ENCODE data around the gene ZNF770.
A peak's percentile ranks its signal among the peaks of the same experiment; 100 is the strongest.
"Not testable (repeated sequence)": the region's sequence is repeated elsewhere in the genome, so short reads cannot be mapped to it uniquely, and the experiment has no call there.

ZNF770 gene

DNA sequence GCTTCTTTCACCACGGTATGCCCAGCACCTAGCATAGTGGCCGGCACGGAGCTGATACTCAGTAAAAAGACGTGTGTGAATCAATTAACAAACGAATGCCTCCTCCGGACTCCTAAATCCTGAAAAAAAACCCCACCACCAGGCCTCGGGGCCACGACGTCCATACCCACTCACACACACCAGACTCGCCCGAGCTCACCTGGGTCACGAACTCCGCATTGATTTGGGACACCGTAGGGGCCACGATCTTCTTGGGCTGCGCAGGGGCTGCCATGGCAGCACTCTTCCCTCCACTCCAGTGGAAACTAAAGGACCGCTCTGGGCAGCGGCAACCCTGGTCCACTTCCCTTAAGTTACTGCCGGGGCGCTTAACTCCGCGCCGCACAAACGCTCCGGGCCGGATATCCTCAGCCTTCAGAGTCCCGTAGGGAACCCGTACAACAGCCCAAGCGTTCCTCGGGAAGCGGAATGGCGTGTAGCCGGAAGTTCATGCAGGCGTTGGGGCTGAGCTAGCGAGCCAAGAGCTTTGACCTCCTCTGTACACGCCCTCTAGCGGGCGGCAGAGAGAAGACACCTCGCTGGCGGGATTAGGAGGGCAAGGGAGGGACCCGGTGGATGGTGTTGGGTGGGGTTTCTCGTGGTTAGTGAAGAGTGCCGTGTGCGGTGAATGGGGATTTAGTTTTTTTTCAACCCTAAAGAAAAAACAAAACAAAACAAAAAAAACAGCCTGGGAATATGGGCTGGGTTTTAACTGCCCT, 18.6 kb downstream of the ZNF770 start, which contains the start of gene AQR:
AQR (minus strand) TSS at position 403 of the 758 bp plus-strand sequence; CDS start at position 274, 129 bp downstream.
- H3K36me3 Mint-ChIP-seq (ENCODE audit: insufficient read depth), result peaks cover 21% of the 10 kb centered on the region
- DNase-seq (ENCODE audit: low spot score in 2 of 2) (peak; percentile 77 to 87), ATAC-seq (replicated peaks; ENCODE audit: extremely low read depth, poor library complexity, severe bottlenecking) (peak; percentile 95)
- no peaks in the 10 kb centered on the region for H3K27me3 Mint-ChIP-seq
- peak within 1 kb of the TSS; percentile 97 for H3K27ac Mint-ChIP-seq (ENCODE audit: low read depth)
- peaks cover 49% of the 10 kb centered on the region for H3K4me1 Mint-ChIP-seq
- peak within 1 kb of the TSS; percentile 99 for H3K4me3 Mint-ChIP-seq
- H3K9me3 Mint-ChIP-seq, result no peaks in the 10 kb centered on the region

DNA sequence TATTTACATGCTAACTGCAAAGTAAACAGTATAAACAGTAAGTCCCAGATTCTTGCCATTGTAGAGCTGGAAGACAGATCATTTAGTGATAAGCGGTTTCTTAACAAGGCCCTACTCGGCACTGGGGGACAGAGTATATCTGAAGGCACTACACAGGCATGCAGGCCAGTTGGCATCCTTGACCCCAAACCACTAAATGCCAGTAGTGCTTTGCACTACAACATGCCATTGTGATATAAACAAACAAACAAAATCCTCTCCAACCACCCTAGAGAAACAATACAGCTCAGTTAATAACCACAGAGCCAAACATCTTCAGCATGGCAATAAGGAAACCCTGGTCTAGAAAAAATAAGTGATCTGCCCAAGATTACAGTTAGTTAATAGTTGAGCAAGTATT, 23.8 kb downstream of the ZNF770 start:
- no peak for ATAC-seq (replicated peaks; ENCODE audit: extremely low read depth, poor library complexity, severe bottlenecking)
- peaks cover 61% of the 10 kb centered on the region for H3K4me1 Mint-ChIP-seq
- H3K9me3 Mint-ChIP-seq, result no peaks in the 10 kb centered on the region
- H3K4me3 Mint-ChIP-seq, result no peak overlapping the region
- DNase-seq (ENCODE audit: low spot score in 2 of 2), result no peak
- H3K36me3 Mint-ChIP-seq (ENCODE audit: insufficient read depth), result peaks cover 46% of the 10 kb centered on the region
- H3K27me3 Mint-ChIP-seq, result no peaks in the 10 kb centered on the region
- H3K27ac Mint-ChIP-seq (ENCODE audit: low read depth), result no peak overlapping the region

DNA sequence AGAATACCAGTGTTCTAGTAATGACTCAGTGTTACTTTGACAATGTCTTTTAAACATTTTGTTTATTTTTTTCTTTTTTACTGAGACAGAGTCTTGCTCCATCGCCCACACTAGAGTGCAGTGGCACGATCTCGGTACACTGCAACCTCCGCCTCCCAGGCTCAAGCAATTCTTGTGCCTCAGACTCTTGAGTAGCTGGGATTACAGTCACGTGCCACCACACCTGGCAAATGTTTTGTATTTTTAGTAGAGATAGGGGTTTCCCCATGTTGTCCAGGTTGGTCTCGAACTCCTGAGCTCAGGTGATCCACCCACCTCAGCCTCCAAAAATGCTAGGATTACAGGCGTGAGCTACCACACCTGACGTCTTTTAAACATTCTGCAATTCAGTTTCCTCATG, 34.2 kb downstream of the ZNF770 start:
- Mint-ChIP-seq H3K27me3 (no peaks in the 10 kb centered on the region), H3K36me3 (ENCODE audit: insufficient read depth) (peaks cover 44% of the 10 kb centered on the region), H3K27ac (ENCODE audit: low read depth) (no peak overlapping the region)

DNA sequence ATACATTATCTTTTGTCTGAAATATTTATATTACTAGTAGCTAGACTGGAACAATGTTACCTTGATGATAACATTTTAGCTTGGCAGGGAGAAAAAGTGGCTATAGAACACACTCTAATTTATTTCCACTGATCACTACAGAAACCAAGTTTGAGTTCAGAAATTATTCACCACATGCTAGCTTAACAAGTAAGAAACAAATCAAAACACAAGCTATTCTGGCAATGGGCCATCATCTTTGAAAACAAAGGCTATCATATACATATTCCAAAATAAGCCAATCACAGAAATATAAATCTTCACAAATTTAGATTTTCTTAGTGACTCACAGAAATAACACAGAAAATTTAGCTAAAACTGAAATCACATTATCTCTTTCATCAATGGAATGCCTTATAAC, 35.6 kb downstream of the ZNF770 start:
- Mint-ChIP-seq H3K4me3 (no peak overlapping the region), H3K36me3 (ENCODE audit: insufficient read depth) (peaks cover 49% of the 10 kb centered on the region), H3K4me1 (no peaks in the 10 kb centered on the region), H3K9me3 (no peaks in the 10 kb centered on the region), H3K27me3 (no peaks in the 10 kb centered on the region), H3K27ac (ENCODE audit: low read depth) (no peak overlapping the region)
- no peak for DNase-seq (ENCODE audit: low spot score in 2 of 2)
- ATAC-seq (replicated peaks; ENCODE audit: extremely low read depth, poor library complexity, severe bottlenecking), result no peak

More for the DNA sequence above, 34.2 kb downstream of the ZNF770 start:
- ATAC-seq (replicated peaks; ENCODE audit: extremely low read depth, poor library complexity, severe bottlenecking), result no peak
- Mint-ChIP-seq H3K9me3 (no peaks in the 10 kb centered on the region), H3K4me3 (no peak overlapping the region), H3K4me1 (no peaks in the 10 kb centered on the region)
- no peak for DNase-seq (ENCODE audit: low spot score in 2 of 2)

DNA sequence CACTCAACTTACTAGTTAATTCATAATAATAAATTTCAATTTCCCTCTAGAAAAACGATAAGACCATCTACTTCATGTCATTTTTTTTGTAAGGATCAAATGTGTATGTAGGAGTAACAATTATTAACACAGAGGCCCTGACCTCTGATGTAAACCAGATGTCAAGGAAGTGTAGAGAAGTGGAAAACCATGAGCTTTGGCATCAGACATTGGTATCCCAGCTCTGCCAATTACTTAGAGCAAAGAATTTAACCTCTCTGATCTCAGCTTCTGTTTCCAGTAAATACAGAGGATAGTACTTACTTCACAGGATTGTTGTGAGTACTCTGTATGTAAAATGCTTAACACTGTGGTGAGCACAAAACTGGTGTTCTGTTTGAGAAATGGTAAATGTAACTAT, 36.1 kb downstream of the ZNF770 start:
- H3K4me3 Mint-ChIP-seq, result no peak overlapping the region
- peaks cover 50% of the 10 kb centered on the region for H3K36me3 Mint-ChIP-seq (ENCODE audit: insufficient read depth)
- H3K4me1 Mint-ChIP-seq, result no peaks in the 10 kb centered on the region
- H3K27ac Mint-ChIP-seq (ENCODE audit: low read depth), result no peak overlapping the region
- DNase-seq (ENCODE audit: low spot score in 2 of 2) (no peak), ATAC-seq (replicated peaks; ENCODE audit: extremely low read depth, poor library complexity, severe bottlenecking) (no peak)
- no peaks in the 10 kb centered on the region for H3K9me3 Mint-ChIP-seq
- no peaks in the 10 kb centered on the region for H3K27me3 Mint-ChIP-seq

DNA sequence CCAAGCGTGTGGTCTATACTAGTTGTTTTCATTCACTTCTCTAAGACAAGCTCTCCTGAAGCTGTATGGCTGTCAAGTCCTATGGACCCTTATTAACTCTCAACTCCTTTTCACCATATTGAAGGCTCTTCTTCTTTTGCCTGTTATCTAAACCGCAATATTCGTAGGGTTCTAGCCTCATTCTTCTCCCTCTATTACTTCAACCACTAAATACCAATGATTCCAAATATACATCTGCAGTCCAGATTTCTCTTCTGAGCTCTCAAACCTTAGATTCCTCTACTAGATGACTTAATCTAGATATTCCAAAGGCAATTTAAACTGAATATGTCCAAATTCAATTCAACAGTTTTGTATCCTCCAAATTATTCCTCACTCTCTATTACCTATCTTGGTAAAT, 43.2 kb downstream of the ZNF770 start:
- H3K4me3 Mint-ChIP-seq, result no peak overlapping the region
- H3K27me3 Mint-ChIP-seq, result no peaks in the 10 kb centered on the region
- DNase-seq (ENCODE audit: low spot score in 2 of 2) (no peak), ATAC-seq (replicated peaks; ENCODE audit: extremely low read depth, poor library complexity, severe bottlenecking) (no peak)
- no peaks in the 10 kb centered on the region for H3K9me3 Mint-ChIP-seq
- H3K36me3 Mint-ChIP-seq (ENCODE audit: insufficient read depth), result peaks cover 44% of the 10 kb centered on the region
- no peak overlapping the region for H3K27ac Mint-ChIP-seq (ENCODE audit: low read depth)
- H3K4me1 Mint-ChIP-seq, result no peaks in the 10 kb centered on the region

DNA sequence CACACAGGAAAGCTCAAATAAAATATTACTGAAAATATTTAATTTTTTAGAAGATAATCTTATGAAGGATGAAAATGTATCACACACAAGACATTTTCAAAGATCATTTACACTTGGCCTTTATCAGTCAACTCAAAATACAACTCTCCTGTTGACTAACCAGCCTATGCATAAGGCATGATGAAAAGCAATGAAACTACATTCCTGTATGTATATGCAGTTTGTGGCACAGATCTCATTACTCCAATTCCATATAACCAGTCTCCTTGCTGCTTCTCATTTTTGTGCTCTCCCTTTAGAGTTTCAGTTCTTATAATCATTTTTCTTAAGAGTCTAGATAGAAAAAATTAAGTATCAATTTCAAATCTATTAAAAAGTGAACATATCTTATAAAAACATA, 44.4 kb downstream of the ZNF770 start:
- H3K27me3 Mint-ChIP-seq, result no peaks in the 10 kb centered on the region
- no peak for ATAC-seq (replicated peaks; ENCODE audit: extremely low read depth, poor library complexity, severe bottlenecking)

DNA sequence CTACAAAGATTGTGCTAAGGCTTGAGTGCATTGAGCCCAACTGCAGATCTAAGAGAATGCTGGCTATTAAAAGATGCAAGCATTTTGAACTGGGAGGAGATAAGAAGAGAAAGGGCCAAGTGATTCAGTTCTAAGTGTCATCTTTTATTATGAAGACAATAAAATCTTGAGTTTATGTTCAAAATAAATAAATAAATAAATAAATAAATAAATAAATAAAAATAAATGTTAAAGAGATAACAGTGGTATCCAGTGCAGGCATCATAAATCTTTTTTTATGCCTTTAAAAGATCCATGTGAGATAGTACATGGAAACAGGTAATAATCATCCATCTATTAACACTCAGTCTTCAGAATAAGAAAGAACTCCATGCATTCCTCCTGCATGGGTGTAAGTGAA, 44.8 kb downstream of the ZNF770 start:
- not testable (repeated sequence) for ATAC-seq (replicated peaks; ENCODE audit: extremely low read depth, poor library complexity, severe bottlenecking)
- H3K36me3 Mint-ChIP-seq (ENCODE audit: insufficient read depth), result peaks cover 43% of the 10 kb centered on the region

More for the DNA sequence above, 44.4 kb downstream of the ZNF770 start:
- no peak overlapping the region for H3K4me3 Mint-ChIP-seq
- no peaks in the 10 kb centered on the region for H3K9me3 Mint-ChIP-seq
- no peak overlapping the region for H3K27ac Mint-ChIP-seq (ENCODE audit: low read depth)
- H3K4me1 Mint-ChIP-seq, result no peaks in the 10 kb centered on the region
- peaks cover 43% of the 10 kb centered on the region for H3K36me3 Mint-ChIP-seq (ENCODE audit: insufficient read depth)
- DNase-seq (ENCODE audit: low spot score in 2 of 2), result no peak

DNA sequence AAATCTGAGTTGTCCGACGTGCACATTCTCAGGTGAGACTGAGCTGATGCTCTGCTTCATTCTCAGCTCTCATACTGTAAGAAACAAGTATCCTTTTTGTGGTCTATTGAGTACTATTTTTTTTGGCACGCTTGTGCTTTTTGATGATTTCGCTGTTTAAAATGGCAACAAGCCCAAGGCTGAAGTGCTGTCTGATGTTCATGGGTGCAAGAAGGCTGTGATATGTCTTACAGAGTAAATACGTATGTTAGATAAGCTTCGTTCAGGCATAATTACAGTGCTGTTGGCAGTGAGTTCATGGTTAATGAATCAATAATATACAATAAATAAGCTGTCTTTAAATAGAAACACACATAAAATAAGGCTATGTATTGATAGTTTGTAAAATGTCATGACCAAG, 45.7 kb downstream of the ZNF770 start:
- Mint-ChIP-seq H3K9me3 (no peaks in the 10 kb centered on the region), H3K27me3 (no peaks in the 10 kb centered on the region), H3K4me1 (no peaks in the 10 kb centered on the region), H3K27ac (ENCODE audit: low read depth) (no peak overlapping the region), H3K4me3 (no peak overlapping the region), H3K36me3 (ENCODE audit: insufficient read depth) (peaks cover 42% of the 10 kb centered on the region)
- DNase-seq (ENCODE audit: low spot score in 2 of 2) (no peak), ATAC-seq (replicated peaks; ENCODE audit: extremely low read depth, poor library complexity, severe bottlenecking) (no peak)

More for the DNA sequence above, 44.8 kb downstream of the ZNF770 start:
- not testable (repeated sequence) for H3K9me3 Mint-ChIP-seq; H3K4me1 Mint-ChIP-seq; H3K27ac Mint-ChIP-seq (ENCODE audit: low read depth); DNase-seq (ENCODE audit: low spot score in 2 of 2); H3K4me3 Mint-ChIP-seq; H3K27me3 Mint-ChIP-seq

DNA sequence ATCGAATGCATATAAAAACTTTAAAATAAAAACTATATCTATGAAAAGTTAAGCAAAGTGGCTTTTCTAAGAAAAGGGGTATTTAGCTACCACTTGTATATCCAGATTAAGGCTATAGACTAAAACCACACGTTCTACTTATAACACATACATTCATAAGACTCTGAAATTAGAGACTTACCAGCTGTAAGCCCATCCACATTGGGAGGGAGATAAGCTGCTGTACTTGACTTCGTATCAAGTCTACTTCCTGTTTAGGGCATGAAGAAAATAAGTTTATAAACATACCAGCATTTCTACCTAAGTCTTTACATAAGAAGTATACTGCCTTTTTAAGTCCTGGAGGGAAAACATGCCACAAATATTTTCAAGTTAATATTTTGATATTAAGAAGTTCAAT, 46.3 kb downstream of the ZNF770 start:
- H3K4me3 Mint-ChIP-seq, result no peak overlapping the region
- peaks cover 46% of the 10 kb centered on the region for H3K36me3 Mint-ChIP-seq (ENCODE audit: insufficient read depth)
- DNase-seq (ENCODE audit: low spot score in 2 of 2) (no peak), ATAC-seq (replicated peaks; ENCODE audit: extremely low read depth, poor library complexity, severe bottlenecking) (no peak)
- no peaks in the 10 kb centered on the region for H3K4me1 Mint-ChIP-seq
- H3K9me3 Mint-ChIP-seq, result no peaks in the 10 kb centered on the region
- no peak overlapping the region for H3K27ac Mint-ChIP-seq (ENCODE audit: low read depth)
- no peaks in the 10 kb centered on the region for H3K27me3 Mint-ChIP-seq

DNA sequence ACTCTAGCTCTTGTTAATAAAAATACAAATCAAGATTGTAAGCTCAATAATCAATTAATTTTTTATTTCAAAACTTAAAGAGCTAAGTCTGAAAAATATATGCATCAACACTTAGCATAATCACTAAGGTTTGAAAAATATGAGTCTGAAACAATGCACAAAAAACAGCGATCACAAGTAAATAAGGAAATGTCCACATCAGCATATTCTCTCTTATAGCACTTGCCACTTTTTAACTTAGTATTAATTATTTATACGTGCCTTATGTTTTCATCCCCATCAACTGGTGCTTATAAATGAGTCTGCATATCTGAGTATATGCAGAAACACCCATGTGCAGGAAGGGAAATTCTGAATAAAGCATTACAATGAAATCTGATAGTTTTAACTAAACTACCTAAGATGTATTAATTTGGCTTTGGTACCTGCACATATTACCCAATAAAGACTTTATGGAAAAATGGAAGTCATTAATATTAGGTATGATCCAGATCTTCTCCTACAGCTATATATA, 46.8 kb downstream of the ZNF770 start:
- Mint-ChIP-seq H3K9me3 (no peaks in the 10 kb centered on the region), H3K4me1 (no peaks in the 10 kb centered on the region), H3K36me3 (ENCODE audit: insufficient read depth) (peaks cover 47% of the 10 kb centered on the region), H3K4me3 (no peak overlapping the region), H3K27me3 (no peaks in the 10 kb centered on the region), H3K27ac (ENCODE audit: low read depth) (no peak overlapping the region)
- DNase-seq (ENCODE audit: low spot score in 2 of 2) (no peak), ATAC-seq (replicated peaks; ENCODE audit: extremely low read depth, poor library complexity, severe bottlenecking) (no peak)

DNA sequence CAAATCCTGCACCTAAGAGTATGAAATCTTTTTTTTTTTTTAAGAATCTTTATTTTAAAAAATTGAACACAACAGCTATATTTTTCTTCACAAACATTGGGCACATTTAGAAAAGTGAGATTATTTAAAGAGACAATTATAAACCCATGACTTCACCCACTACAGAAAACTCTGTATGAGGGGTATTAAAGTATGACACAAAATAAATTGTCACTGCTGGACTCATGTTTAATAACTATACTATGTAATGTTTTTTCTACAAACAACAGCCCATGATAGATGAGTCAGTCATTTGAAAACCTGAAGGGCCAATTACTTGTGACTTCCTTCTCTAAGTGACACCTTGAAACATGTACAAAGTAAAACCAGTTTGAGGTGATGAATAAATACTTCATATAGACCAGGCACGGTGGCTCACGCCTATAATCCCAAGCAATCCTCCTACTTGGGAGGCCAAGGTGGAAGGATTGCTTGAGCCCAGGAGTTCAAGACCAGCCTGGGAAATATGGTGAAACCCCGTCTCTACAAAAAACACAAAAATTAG, 54.6 kb downstream of the ZNF770 start:
- Mint-ChIP-seq H3K4me3 (no peak overlapping the region), H3K27me3 (no peaks in the 10 kb centered on the region), H3K27ac (ENCODE audit: low read depth) (peak overlapping the region; percentile 80), H3K4me1 (no peaks in the 10 kb centered on the region), H3K9me3 (no peaks in the 10 kb centered on the region), H3K36me3 (ENCODE audit: insufficient read depth) (peaks cover 60% of the 10 kb centered on the region)
- DNase-seq (ENCODE audit: low spot score in 2 of 2) (no peak), ATAC-seq (replicated peaks; ENCODE audit: extremely low read depth, poor library complexity, severe bottlenecking) (no peak)

DNA sequence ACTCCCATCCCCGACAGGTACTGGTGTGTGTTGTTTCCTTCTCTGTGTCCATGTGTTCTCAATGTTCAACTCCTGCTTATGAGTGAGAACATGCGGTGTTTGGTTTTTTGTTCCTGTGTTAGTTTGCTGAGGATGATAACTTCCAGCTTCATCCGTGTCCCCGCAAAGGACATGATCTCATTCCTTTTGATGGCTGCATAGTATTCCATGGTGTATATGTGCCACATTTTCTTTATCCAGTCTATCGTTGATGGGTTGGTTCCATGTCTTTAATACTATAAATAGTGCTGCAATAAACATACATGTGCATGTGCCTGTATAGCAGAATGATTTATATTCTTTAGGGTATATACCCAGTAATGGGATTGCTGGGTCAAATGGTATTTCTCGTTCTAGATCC, 59.7 kb downstream of the ZNF770 start:
- not testable (repeated sequence) for H3K4me1 Mint-ChIP-seq; H3K27ac Mint-ChIP-seq (ENCODE audit: low read depth); ATAC-seq (replicated peaks; ENCODE audit: extremely low read depth, poor library complexity, severe bottlenecking); H3K9me3 Mint-ChIP-seq; DNase-seq (ENCODE audit: low spot score in 2 of 2); H3K27me3 Mint-ChIP-seq; H3K4me3 Mint-ChIP-seq
- peaks cover 62% of the 10 kb centered on the region for H3K36me3 Mint-ChIP-seq (ENCODE audit: insufficient read depth)
